Pancreas (tissue), 10 donors: ENCODE data around the gene LFNG. TPM values are rescaled to one million over a fixed set of nuclear protein-coding genes. Genes with fewer than 3 reads are reported as not detected.

Experiments
- ATAC-seq, 4 donors: fragments of 200-7000 bp; cut with Tn5 transposase; one replicate each; pipeline versions ENCODE4 v1.8.0 to v1.9.1; 2020; ENCODE audit warnings: mild to moderate bottlenecking in 4 of 4, moderate library complexity in 4 of 4
- DNase-seq, 6 donors: peaks; one replicate each; pipeline ENCODE4 v3.0.0-alpha.2; 2020
- FAIRE-seq: peaks from 2 replicates; lab custom pipeline; 2012; peaks lifted over from hg19 to GRCh38; lab: Jason Lieb, UNC
- H3K27ac ChIP-seq, 4 donors: fragments of 200-600 bp; sonication (generic); 1 replicate in 3 of 4; 2 replicates in 1 of 4; pipeline versions ENCODE4 v1.5.0 to v1.8.0; 2020
- H3K27me3 ChIP-seq, 4 donors: fragments of 200-600 bp; one replicate each; pipeline ENCODE4 v1.8.0; 2021
- H3K36me3 ChIP-seq, 3 donors: fragments of 200-600 bp; sonication (generic) in 1 of 3; one replicate each; pipeline versions ENCODE4 v1.5.0 to v1.8.0; 2020 to 2021
- H3K4me1 ChIP-seq, 3 donors: fragments of 200-600 bp; one replicate each; pipeline ENCODE4 v1.8.0; 2021
- H3K4me3 ChIP-seq, 4 donors: fragments of 200-600 bp; sonication (generic) in 2 of 4; one replicate each; pipeline versions ENCODE4 v1.5.0 to v1.8.0; 2020 to 2021
- H3K9me3 ChIP-seq, 4 donors: fragments of 200-600 bp; one replicate each; pipeline ENCODE4 v1.8.0; 2021
- CTCF ChIP-seq, 4 donors: fragments of 200-600 bp; sonication (generic) in 3 of 4; IDR thresholded peaks; one replicate each; pipeline versions ENCODE4 v1.5.0 to v1.8.0; 2021; ENCODE audit warnings: antibody characterized with exemption in 4 of 4
- WGBS, 2 donors: extraction: QIAGEN DNeasy Blood & Tissue Kit; methylation state at CpG; one replicate each; pipeline ENCODE4 v1.1.7; 2013; 5-methylcytosine and 5-hydroxymethylcytosine counted together
- intact Hi-C, 3 donors: fragments of 100-400 bp; cut with DNase I; formaldehyde crosslinking; loops; one replicate each; pipeline versions ENCODE4 v1.11.1 to v1.14.2; 2022
- polyA plus RNA-seq, 2 donors: library from polyadenylated mRNA; stranded (reverse); fragments of 200-250 nt; gene quantifications; one replicate each; pipeline ENCODE4 v1.2.3, GENCODE V29; 2013
- total RNA-seq, 6 donors: library from RNA; stranded (reverse); fragmentation: NEBNext Ultra II Directional in 4 of 6; extraction: Animal tissue kit (Norgen Biotek cat#: 25700) in 4 of 6; gene quantifications; one replicate each; pipeline versions ENCODE4 v1.2.1 to v1.2.4, GENCODE V29; 2021 to 2023
- donor health status: healthy with polysubstance abuse.
- donor health status: DM: no; HTN: no; CAD: no; lungs with moderate emphysema.
- donor health status: DM: no; HTN: no; CAD: no.
- donor health status: control.
- donor health status: control.
- donor health status: Bipolar disorder and iron deficiency.
- donor health status: DM: yes; HTN: yes; CAD: no.
- donor health status: DM: no; HTN: no; CAD: no.
- donor health status: DM: no; HTN: no; CAD: no.
- donor health status: DM: yes; HTN: yes; CAD: no.

The LFNG gene
- total and polyA plus RNA-seq, 8 donors = 28.2 to 66.8 (median 41.1) TPM

GRCh38 chr7:2525658-2526630, 6.4 kb downstream of the LFNG start:
- no peaks in the 10 kb centered on the region for H3K9me3 ChIP-seq
- peak overlapping the region in 2 of 4 donors; percentile 72 to 80 for H3K4me3 ChIP-seq
- DNase-seq = peak in 3 of 6 donors; percentile 33 to 82 (median 48)
- FAIRE-seq = no peak
- no peaks in the 10 kb centered on the region for H3K27me3 ChIP-seq
- intact Hi-C loops = no loop called here
- peak overlapping the region; percentile 84 to 94 (median 87) for H3K27ac ChIP-seq
- 43 to 47% methylated on average over 32 to 36 of the region's 36 CpGs for WGBS, 2 donors
- peaks cover 36 to 84% (median 54%) of the 10 kb centered on the region in 3 donors for H3K4me1 ChIP-seq
- ATAC-seq = no peak
- H3K36me3 ChIP-seq = peaks cover 0 to 9% (median 0%) of the 10 kb centered on the region in 3 donors
- no peak for TF ChIP-seq CTCF (IDR thresholded peaks at IDR 0.05)

GRCh38 chr7:2526659-2527504, 7.3 kb downstream of the LFNG start:
- ATAC-seq = no peak
- DNase-seq = peak in 3 of 6 donors; percentile 24 to 74 (median 51)
- no peaks in the 10 kb centered on the region for H3K9me3 ChIP-seq
- WGBS, 2 donors = 57 to 59% methylated on average over 39 to 40 of the region's 40 CpGs
- H3K4me3 ChIP-seq = peak overlapping the region in 1 of 4 donors; percentile 72
- intact Hi-C loops = no loop called here
- H3K27me3 ChIP-seq = no peaks in the 10 kb centered on the region
- no peak for TF ChIP-seq CTCF (IDR thresholded peaks at IDR 0.05)
- peaks cover 36 to 84% (median 54%) of the 10 kb centered on the region in 3 donors for H3K4me1 ChIP-seq
- FAIRE-seq = no peak
- peaks cover 0 to 9% (median 0%) of the 10 kb centered on the region in 3 donors for H3K36me3 ChIP-seq
- no peak overlapping the region for H3K27ac ChIP-seq

- Histone ChIP-seq H3K27ac (peak overlapping the region in 2 of 4 donors; percentile 4 to 67), H3K27me3 (no peaks in the 10 kb centered on the region), H3K36me3 (peaks cover 0 to 9% (median 0%) of the 10 kb centered on the region in 3 donors), H3K4me1 (peaks cover 36 to 76% (median 54%) of the 10 kb centered on the region in 3 donors), H3K9me3 (no peaks in the 10 kb centered on the region), H3K4me3 (peak overlapping the region in 1 of 4 donors; percentile 72)
- DNase-seq (peak in 4 of 6 donors; percentile 47 to 65 (median 48)), FAIRE-seq (no peak), ATAC-seq (no peak)
- WGBS, 2 donors = 47 to 49% methylated on average over 17 of the region's 17 CpGs
- intact Hi-C loops = no loop called here
- TF ChIP-seq CTCF (IDR thresholded peaks at IDR 0.05) = no peak
Observed at GRCh38 chr7:2527505-2528467, 8.2 kb downstream of the LFNG start.

- intact Hi-C loops = no loop called here
- TF ChIP-seq CTCF (IDR thresholded peaks at IDR 0.05) = no peak
- no peak for ATAC-seq
- Histone ChIP-seq H3K4me1 (peaks cover 36 to 68% (median 46%) of the 10 kb centered on the region in 3 donors), H3K4me3 (no peak overlapping the region), H3K27me3 (no peaks in the 10 kb centered on the region), H3K27ac (peak overlapping the region in 2 of 4 donors; percentile 32 to 67), H3K36me3 (peaks cover 0 to 9% (median 0%) of the 10 kb centered on the region in 3 donors), H3K9me3 (no peaks in the 10 kb centered on the region)
- WGBS, 2 donors = 63 to 67% methylated on average over 18 of the region's 18 CpGs
- DNase-seq = peak in 4 of 6 donors; percentile 31 to 79 (median 52)
- no peak for FAIRE-seq
Observed at GRCh38 chr7:2528481-2529095, 9.0 kb downstream of the LFNG start.
